Adrenal gland (tissue), 5 donors: Measurements from ENCODE around the gene ADGRE1.

Source experiments
- POLR2A ChIP-seq, 2 donors: fragments of 450-650 bp; IDR thresholded peaks; one replicate each; pipeline ENCODE4 v1.6.1; 2017; ENCODE audit warnings: antibody characterized with exemption in 2 of 2, mild to moderate bottlenecking in 2 of 2, moderate library complexity in 1 of 2
- TF ChIP-seq, protein P1 (sequence below), 6 experiments: fragments of 450-650 bp in 4 of 6; fragments of 200-600 bp in 2 of 6; sonication (generic) in 1 of 6; IDR thresholded peaks; 1 replicate in 5 of 6; 2 replicates in 1 of 6; pipeline versions ENCODE4 v1.5.1 to v1.8.0; 2016 to 2021; ENCODE audit warnings: antibody characterized with exemption in 6 of 6, mild to moderate bottlenecking in 2 of 6, moderate library complexity in 1 of 6
- donor health status: DM: no; HTN: no; CAD: no.

DNA sequence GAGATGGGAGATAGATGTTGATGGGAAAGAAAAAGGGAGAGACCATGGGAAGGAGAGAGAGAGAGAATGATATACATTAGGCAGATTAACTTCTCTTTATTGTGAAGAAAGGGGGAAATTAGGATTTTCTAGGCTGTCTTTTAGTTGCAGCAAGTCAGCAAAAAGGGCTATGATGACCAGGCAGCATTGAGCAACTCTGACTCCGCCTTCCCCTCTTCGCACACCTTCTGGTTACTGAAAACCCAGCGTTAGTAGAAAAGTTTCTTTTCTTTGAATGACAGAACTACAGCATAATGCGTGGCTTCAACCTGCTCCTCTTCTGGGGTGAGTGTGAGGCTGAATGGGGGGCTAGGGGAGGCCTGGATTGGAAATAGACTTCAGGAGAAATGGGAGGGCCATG is at the start of gene ADGRE1:
- no peak for TF ChIP-seq POLR2A (IDR thresholded peaks at IDR 0.05)
- TF ChIP-seq, protein P1, sequence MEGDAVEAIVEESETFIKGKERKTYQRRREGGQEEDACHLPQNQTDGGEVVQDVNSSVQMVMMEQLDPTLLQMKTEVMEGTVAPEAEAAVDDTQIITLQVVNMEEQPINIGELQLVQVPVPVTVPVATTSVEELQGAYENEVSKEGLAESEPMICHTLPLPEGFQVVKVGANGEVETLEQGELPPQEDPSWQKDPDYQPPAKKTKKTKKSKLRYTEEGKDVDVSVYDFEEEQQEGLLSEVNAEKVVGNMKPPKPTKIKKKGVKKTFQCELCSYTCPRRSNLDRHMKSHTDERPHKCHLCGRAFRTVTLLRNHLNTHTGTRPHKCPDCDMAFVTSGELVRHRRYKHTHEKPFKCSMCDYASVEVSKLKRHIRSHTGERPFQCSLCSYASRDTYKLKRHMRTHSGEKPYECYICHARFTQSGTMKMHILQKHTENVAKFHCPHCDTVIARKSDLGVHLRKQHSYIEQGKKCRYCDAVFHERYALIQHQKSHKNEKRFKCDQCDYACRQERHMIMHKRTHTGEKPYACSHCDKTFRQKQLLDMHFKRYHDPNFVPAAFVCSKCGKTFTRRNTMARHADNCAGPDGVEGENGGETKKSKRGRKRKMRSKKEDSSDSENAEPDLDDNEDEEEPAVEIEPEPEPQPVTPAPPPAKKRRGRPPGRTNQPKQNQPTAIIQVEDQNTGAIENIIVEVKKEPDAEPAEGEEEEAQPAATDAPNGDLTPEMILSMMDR (IDR thresholded peaks at IDR 0.05): no peak
